Omental fat pad (tissue), 4 donors: ENCODE results near the gene TRIM50. TPM values are rescaled to one million over a fixed set of nuclear protein-coding genes. Genes with fewer than 3 reads are reported as not detected.

Experiments
- ATAC-seq: fragments of 150-250 bp; one replicate; pipeline ENCODE4 v1.9.1; 2016; ENCODE audit warnings: mild to moderate bottlenecking, moderate library complexity; ENCODE audit not compliant: low FRiP score
- DNase-seq: peaks from one replicate; pipeline ENCODE4 v3.0.0-alpha.2; 2019; ENCODE audit warnings: low spot score
- total RNA-seq, 4 donors: library from RNA; depleted of rRNA; stranded (reverse); fragments of >200 nt; gene quantifications; one replicate each; pipeline ENCODE4 v1.1.0, GENCODE V29; 2016
- TF ChIP-seq, protein P1 (sequence below), 3 donors: fragments of 450-650 bp; IDR thresholded peaks; one replicate each; pipeline ENCODE4 v1.5.1; 2016 to 2017; ENCODE audit warnings: antibody characterized with exemption in 3 of 3, mild to moderate bottlenecking in 3 of 3, moderate library complexity in 2 of 3

Gene TRIM50
- total RNA-seq, 4 donors from 2014 or later, result 0.28 to 0.47 TPM; not detected in 2

DNA sequence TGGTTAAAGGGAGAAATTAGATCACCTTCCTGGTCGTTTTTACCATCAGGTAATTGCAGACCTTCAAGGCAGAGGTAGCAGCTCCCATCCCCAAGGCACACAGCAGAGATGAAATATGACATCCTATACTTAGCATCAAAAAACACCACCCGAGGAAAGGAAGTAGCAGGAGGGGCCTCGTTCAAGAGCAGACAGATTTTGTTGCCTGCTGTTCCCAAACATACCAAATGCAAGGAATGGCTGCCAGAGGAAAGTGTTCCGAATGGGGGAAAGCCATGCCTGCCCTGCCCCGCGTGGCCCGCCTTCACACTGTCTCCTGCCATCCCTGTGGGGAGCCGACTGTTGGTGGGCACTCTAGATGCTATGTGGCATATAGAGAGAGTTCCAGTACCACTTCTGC lies 18.1 kb upstream of the TRIM50 start:
- DNase-seq (no peak), ATAC-seq (no peak)
- TF ChIP-seq, protein P1, sequence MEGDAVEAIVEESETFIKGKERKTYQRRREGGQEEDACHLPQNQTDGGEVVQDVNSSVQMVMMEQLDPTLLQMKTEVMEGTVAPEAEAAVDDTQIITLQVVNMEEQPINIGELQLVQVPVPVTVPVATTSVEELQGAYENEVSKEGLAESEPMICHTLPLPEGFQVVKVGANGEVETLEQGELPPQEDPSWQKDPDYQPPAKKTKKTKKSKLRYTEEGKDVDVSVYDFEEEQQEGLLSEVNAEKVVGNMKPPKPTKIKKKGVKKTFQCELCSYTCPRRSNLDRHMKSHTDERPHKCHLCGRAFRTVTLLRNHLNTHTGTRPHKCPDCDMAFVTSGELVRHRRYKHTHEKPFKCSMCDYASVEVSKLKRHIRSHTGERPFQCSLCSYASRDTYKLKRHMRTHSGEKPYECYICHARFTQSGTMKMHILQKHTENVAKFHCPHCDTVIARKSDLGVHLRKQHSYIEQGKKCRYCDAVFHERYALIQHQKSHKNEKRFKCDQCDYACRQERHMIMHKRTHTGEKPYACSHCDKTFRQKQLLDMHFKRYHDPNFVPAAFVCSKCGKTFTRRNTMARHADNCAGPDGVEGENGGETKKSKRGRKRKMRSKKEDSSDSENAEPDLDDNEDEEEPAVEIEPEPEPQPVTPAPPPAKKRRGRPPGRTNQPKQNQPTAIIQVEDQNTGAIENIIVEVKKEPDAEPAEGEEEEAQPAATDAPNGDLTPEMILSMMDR (IDR thresholded peaks at IDR 0.05), result no peak

DNA sequence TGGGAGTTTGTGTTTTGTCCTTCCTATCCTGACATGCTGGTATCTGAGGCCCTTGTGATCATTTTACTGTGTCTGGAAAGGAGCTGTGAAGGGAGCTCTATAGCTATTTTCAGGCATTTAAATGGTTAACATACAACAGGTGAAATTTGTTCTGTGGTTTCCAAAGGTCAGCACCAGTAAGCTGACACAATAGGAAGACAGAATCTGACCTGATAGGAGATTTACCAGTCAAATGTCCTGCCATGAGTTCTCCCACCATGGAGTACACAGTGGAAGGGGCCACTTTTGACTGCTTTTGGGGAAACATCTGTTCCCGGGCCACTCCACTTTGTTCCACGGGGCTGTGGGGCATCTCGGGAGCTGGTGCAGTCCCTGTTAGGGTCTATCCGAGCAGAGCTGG lies 17.7 kb upstream of the TRIM50 start:
- TF ChIP-seq, protein P1 (IDR thresholded peaks at IDR 0.05), result no peak
- no peak for ATAC-seq

DNA sequence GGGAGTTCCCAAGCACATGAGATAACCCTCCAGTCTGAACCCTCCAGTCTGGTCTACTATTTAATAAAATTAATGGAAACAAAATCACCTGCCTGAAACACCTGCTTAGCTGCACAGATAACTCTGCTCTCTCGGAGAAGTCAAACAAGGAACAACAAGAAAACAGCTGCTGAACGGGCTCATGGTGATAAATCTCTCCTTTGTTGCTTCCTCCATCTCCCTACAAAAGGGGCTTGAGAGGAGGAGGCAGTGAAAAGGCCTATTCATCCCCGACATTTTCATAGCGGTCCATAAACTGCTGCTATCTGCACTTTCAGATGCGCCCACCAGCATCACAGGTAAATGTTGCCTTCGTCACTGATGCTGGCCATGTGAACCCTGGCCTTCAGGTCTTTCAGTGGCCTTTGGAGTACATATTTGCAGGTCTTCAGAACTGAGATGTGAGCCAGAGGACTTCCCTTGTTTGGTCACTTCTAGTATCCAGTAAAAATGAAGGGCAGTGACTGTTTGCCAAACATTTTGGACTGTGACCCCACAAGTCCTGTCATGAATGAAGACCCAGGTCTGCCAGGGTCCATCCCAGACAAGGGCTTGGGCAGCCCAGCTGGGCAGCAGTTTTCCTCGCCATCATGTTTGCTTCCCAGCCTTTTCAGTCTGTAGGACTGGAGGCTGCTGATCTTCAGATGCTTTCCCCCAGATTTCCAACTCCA lies 15.9 kb upstream of the TRIM50 start:
- no peak for DNase-seq
- TF ChIP-seq, protein P1 (IDR thresholded peaks at IDR 0.05), result no peak
- ATAC-seq, result no peak

More for the DNA sequence above, 17.7 kb upstream of the TRIM50 start:
- DNase-seq, result no peak

DNA sequence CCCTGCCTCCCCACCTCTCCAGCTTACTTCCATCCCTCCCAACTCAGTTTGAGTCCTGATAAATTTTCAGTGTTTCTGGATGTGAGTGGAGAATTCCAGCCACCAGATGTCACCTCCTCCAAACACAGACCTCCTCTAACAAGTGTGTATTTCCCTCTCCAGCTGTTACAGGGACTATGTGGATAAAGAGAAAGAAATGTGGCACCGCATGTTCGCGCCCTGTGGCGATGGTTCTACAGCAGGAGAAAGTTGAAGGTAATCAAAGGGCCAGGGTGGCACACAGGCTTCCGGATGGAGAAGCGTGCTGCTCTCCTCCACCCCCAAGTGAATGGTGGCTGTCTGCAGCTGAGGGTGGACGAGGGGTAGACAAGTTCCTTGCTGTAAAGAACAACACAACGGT lies 14.8 kb upstream of the TRIM50 start:
- no peak for DNase-seq
- TF ChIP-seq, protein P1 (IDR thresholded peaks at IDR 0.05), result no peak
- ATAC-seq, result no peak

DNA sequence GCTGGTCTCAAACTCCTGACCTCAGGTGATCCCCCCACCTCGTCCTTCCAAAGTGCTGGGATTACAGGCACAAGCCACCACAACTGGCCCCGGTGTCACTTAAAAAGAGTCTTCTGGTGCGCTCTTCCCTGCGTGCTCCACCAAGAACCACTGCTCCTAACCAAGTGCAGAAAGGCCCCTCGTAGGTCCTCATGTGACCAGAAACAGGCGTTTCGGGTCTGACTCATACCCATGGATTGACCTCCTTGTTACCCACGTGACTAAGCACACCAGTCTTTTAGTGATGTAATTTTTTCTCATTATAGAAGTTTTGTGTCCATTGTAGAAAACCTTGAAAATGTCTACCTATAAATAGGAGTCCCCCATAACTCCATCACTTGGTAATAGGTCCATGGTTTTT lies 14.0 kb upstream of the TRIM50 start:
- ATAC-seq (no peak), DNase-seq (no peak)

DNA sequence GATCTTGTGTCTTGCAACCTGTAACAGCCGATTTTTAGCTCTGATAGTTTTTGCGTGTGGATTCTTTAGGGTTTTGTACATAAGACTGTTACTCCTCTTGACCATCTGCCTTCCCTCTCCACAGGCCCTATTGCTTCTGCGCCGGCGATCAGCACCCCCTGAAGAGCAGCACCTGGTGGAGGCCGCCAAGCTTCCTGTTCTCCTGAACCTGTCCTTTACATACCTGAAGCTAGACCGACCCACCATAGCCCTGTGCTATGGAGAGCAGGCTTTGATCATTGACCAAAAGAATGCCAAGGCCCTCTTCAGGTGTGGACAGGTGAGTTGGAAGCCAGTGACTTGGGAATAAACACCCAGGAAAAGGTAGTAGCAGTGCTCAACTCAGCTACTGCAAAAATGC lies 12.6 kb upstream of the TRIM50 start:
- ATAC-seq (no peak), DNase-seq (no peak)
- TF ChIP-seq, protein P1 (IDR thresholded peaks at IDR 0.05), result no peak

More for the DNA sequence above, 14.0 kb upstream of the TRIM50 start:
- TF ChIP-seq, protein P1 (IDR thresholded peaks at IDR 0.05), result no peak

DNA sequence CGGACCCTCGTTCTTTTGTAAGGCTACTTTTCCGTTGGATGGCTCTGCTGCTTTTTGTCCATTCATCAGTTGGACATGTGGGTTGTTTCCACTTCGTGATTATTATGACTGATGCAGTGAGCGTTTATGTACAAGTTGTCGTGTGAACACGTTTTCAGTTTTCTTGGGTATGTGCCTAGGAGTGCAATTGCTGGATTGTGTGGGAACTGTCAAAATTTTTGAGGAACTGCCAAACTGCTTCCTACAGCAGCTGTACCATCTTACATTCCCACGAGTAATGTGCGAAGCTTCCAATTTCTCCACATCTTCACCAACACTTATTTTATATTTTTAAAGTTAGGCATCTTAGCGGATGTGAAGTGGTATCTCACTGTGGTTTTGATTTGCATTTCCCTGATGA lies 10.4 kb upstream of the TRIM50 start:
- no peak for ATAC-seq
- TF ChIP-seq, protein P1 (IDR thresholded peaks at IDR 0.05), result no peak
- no peak for DNase-seq
